Measurements from ENCODE around the gene STYX.
A peak's percentile ranks its signal among the peaks of the same experiment; 100 is the strongest.

GRCh38 chr14:52694761-52695480 lies 35.0 kb upstream of the STYX start:
- TF ChIP-seq POLR2A (IDR thresholded peaks at IDR 0.05; ENCODE audit: low read length) (peak; percentile 6), GATA1 (IDR thresholded peaks at IDR 0.05; ENCODE audit: low read depth, low read length) (no peak)
